Body of pancreas (tissue), 4 donors: ENCODE data around the gene INHBC.

Experiments used
- POLR2A ChIP-seq, 3 donors: fragments of 450-650 bp; IDR thresholded peaks; one replicate each; pipeline ENCODE4 v1.6.1; 2016; ENCODE audit warnings: antibody characterized with exemption in 3 of 3, mild to moderate bottlenecking in 2 of 3
- TF ChIP-seq, protein P1 (sequence below), 7 experiments: fragments of 450-650 bp in 4 of 7; fragments of 200-600 bp in 3 of 7; sonication (generic) in 3 of 7; IDR thresholded peaks; one replicate each; pipeline ENCODE4 v1.5.1; 2016 to 2019; ENCODE audit warnings: antibody characterized with exemption in 7 of 7

DNA sequence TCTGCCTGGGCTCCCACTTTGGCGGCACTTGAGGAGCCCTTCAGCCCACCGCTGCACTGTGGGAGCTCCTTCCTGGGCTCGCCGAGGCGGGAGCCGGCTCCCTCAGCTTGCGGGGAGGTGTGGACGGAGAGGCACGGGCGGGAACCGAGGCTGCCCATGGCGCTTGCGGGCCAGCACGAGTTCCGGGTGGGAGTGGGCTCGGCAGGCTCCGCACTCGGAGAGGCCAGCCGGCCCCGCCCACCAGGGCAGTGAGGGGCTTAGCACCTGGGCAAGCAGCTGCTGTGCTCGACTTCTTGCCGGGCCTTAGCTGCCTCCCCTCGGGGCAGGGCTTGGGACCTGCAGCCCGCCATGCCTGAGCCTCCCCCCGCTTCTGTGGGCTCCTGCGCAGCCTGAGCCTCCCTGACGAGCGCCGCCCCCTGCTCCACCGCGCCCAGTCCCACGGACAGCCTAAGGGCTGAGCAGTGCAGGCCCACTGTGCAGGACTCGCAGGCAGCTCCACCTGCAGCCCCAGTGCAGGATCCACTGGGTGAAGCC, 48.3 kb upstream of the INHBC start:
- TF ChIP-seq, protein P1, sequence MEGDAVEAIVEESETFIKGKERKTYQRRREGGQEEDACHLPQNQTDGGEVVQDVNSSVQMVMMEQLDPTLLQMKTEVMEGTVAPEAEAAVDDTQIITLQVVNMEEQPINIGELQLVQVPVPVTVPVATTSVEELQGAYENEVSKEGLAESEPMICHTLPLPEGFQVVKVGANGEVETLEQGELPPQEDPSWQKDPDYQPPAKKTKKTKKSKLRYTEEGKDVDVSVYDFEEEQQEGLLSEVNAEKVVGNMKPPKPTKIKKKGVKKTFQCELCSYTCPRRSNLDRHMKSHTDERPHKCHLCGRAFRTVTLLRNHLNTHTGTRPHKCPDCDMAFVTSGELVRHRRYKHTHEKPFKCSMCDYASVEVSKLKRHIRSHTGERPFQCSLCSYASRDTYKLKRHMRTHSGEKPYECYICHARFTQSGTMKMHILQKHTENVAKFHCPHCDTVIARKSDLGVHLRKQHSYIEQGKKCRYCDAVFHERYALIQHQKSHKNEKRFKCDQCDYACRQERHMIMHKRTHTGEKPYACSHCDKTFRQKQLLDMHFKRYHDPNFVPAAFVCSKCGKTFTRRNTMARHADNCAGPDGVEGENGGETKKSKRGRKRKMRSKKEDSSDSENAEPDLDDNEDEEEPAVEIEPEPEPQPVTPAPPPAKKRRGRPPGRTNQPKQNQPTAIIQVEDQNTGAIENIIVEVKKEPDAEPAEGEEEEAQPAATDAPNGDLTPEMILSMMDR (IDR thresholded peaks at IDR 0.05): no peak
- TF ChIP-seq POLR2A (IDR thresholded peaks at IDR 0.05): no peak
